Posterior vena cava (tissue), 2 donors: Measurements from ENCODE around the gene INSL3. TPM values are rescaled to one million over a fixed set of nuclear protein-coding genes. Genes with fewer than 3 reads are reported as not detected.
"Not testable (repeated sequence)": the region's sequence is repeated elsewhere in the genome, so short reads cannot be mapped to it uniquely, and the experiment has no call there.

Source experiments
- DNase-seq: peaks from one replicate; pipeline ENCODE4 v3.0.0-alpha.2; 2020; ENCODE audit warnings: low spot score
- intact Hi-C, 2 donors: fragments of 100-400 bp; cut with DNase I; formaldehyde crosslinking; loops; one replicate each; pipeline versions ENCODE4 v1.14.1 to v1.14.2; 2022 to 2023
- total RNA-seq, 2 donors: library from RNA; stranded (reverse); fragmentation: NEBNext Ultra II Directional; extraction: Animal tissue kit (Norgen Biotek cat#: 25700); gene quantifications; one replicate each; pipeline ENCODE4 v1.2.1, GENCODE V29; 2021
- donor health status: DM: yes; HTN: yes; CAD: no.
- donor health status: DM: yes; HTN: yes; CAD: no.

INSL3 gene
- total RNA-seq, 2 donors from 2014 or later = not detected

DNA sequence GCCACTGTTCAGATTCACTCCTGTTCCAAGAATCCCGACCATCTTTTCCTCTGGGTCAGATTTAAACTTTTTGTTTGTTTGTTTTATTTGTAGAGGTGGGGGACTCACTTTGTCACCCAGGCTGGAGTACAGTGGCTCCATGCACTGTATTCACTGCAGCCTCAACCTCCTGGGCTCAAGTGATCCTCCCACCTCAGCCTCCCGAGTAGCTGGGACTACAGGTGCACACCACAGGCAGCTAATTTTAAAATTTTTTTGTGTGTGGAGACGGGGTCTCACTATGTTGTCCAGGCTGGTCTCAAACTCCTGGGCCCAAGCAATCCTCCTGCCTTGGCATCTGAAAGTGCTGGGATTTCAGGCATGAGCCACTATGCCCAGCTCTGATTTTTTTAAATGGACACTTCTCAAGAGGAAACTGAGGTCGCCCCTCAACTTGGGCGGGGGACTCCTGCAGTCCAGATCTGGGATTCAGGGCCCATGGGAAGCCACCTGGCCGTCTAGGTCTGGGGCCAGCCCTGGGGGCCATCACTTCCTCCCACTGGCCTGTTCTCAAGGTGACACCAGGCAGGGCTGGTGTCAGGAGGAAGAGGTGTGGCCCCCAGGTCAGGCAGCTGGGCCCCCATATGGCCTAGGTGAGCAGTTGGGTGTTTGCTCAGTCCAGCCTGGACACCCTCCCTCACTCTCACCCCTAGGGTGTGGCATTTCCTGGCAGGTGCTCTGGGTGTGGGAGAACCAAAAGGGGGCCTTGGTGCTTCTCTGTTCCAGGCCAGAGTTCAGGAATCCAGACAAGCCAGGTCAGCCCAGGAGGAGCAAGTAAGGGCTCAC is 25.1 kb downstream of the INSL3 start:
- intact Hi-C loops = loop anchor here in 1 of 2 donors (10.0 kb wide), 1 partner anchor 59 kb away; the partner anchor contains the start of gene RPL18A
- DNase-seq = no peak

DNA sequence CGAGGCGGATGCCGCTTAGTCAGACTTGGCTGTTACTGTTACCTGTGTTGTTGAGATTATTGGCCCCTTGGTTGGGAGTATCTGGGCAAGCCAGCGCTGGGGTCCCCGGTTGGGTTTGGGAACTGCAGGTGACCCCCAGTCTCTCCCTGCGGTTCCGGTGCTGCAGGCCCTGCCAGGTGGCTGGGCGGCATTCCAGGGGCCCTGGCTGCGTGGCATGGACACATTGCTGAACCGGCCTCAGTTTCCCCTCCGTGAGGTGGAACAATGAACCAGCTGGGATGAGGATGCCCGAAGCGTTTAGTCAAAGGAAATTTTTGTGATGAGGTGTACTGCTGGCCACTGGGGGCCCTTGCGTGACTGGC is 25.8 kb downstream of the INSL3 start:
- intact Hi-C loops = loop anchor here in 1 of 2 donors (10.0 kb wide), 1 partner anchor 59 kb away; the partner anchor contains the start of gene RPL18A
- no peak for DNase-seq

DNA sequence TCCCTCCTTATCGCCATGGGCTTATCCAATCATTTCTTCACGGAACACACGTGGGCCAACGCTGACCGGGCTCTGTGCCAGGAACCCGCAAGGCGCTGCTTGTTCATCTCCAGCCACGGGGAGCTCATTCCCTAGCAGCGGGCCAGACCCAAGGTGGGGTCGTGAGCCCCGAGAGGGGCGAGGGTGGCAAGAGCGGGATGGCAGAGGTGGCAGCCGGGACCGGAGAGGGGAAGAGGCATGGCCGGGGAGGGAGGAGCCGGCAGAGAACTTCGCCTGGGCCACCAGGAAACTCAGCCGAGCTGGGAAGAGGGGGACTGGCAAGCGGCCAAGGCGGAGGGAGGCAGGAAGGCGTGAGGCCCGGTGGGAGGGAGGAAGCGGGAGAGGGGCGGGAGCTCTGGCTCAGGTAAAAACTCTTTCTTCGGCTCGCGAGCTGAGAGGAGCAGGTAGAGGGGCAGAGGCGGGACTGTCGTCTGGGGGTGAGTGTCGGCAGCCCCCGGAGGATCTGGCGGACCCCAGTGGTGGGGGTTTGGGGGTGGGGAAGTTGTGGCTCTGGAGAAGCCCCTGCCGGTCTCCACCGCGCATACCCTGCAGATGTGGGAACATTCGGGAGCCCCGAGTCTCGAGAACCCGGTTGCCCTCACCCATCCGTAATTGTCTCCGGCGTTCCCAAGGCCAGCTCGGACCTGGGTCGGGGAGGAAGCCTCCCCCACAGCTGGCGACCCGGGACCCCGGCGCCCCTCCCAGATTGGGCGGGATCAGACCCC is 26.4 kb downstream of the INSL3 start, which contains the start of gene B3GNT3:
Gene B3GNT3 (plus strand): TSS at position 408 of the 764 bp plus-strand sequence. CDS start 12,670 bp downstream, outside the sequence.
- no peak for DNase-seq
- intact Hi-C loops = loop anchor here in 1 of 2 donors (10.0 kb wide), 1 partner anchor 60 kb away; the partner anchor contains the start of gene RPL18A

DNA sequence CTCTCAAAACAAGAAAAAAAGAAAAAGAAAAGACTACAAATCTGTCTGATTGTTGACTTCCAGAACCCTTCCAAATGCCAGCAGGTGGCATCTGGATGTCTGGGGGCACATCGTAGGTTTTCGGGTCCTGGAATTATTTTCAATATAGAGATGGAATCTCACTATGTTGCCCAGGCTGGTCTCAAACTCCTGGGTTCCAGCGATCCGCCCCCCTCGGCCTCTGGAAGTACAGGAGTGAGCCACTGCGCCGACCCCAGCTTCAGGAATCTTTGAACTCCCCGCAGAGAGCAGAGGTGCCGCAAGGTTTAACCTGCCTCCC is 26.9 kb downstream of the INSL3 start:
- intact Hi-C loops = loop anchor here in 1 of 2 donors (10.0 kb wide), 1 partner anchor 60 kb away; the partner anchor contains the start of gene RPL18A
- DNase-seq = no peak

DNA sequence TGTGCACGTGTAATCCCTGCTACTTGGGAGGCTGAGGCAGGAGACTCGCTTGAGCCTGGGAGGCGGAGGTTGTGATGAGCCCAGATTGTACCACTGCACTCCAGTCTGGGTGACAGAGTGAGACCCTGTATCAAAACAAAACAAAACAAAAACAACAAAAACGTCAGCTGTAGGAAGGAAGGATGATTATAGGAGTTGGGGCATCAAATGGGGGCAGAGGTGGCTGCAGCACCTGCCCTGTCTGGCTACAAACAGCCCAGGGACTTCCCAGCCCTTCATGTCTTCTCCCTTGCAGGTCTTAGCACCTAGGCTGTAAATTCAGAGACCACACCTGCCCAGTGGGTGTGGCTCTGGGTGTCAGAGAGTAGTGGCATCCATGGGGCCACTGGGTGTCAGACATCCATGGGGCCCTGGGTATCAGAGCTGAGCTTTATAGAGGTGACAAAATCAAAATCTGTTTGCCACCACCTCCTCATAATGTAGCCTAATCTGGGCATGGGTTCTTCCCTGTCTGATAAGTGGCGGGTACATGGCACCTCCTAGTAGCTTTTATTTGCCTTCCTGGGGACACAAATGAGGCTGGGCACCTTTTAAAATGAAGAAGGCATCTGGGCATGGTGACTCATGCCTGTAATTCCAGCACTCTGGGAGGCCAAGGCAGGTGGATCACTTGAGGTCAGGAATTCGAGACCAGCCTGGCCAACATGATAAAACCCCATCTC is 31.1 kb downstream of the INSL3 start:
- intact Hi-C loops = loop anchor here in 1 of 2 donors (10.0 kb wide), 1 partner anchor 65 kb away; the partner anchor contains the start of gene RPL18A
- no peak for DNase-seq

DNA sequence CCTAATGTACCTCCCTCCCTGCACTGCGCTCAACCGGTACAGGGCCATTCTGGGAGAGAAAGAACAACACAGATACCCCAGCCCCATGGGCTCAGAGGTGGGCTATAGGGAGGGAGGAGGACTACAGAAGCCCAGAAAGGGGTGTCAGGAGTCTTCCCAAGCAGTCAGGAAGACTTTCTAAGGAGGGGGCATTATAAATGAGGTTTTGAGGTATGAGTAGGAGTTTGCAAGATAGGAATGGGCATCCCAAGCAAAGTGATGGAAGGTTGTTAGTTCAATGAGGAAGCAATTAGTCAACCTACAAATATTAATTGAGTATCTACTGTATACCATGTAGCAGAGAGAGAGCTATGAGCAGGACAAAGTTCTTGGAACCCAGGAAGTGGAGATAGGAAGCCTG is 32.7 kb downstream of the INSL3 start:
- intact Hi-C loops = no loop called here
- no peak for DNase-seq

DNA sequence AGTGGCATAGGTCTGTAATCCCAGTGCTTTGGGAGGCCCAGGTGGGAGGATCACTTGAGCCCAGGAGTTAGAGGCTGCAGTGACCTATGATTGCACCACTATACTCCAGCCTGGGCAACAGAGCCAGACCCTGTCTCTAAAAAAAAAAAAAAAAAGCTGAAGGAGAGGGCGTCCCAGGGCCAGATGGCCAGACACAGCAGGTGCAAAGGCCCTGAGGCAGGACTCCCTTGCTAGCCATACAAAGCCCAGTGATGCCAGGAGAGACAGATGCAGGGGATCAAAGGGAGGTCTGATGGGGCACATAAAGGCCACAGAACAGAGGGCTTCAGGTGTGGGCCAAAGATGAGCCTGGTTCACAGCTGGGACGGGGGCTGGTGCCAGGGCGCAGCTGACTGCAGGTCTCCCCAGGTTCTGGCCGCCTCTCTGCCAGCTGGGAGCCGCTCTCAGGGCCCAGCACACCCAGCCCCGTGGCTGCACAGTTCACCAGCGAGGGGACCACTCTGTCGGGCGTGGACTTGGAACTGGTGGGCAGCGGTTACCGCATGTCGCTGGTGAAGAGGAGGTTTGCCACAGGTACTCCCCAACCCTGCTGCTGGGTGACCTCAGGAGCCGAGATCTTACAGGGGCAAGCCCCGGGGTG is 33.9 kb downstream of the INSL3 start:
- DNase-seq = no peak

DNA sequence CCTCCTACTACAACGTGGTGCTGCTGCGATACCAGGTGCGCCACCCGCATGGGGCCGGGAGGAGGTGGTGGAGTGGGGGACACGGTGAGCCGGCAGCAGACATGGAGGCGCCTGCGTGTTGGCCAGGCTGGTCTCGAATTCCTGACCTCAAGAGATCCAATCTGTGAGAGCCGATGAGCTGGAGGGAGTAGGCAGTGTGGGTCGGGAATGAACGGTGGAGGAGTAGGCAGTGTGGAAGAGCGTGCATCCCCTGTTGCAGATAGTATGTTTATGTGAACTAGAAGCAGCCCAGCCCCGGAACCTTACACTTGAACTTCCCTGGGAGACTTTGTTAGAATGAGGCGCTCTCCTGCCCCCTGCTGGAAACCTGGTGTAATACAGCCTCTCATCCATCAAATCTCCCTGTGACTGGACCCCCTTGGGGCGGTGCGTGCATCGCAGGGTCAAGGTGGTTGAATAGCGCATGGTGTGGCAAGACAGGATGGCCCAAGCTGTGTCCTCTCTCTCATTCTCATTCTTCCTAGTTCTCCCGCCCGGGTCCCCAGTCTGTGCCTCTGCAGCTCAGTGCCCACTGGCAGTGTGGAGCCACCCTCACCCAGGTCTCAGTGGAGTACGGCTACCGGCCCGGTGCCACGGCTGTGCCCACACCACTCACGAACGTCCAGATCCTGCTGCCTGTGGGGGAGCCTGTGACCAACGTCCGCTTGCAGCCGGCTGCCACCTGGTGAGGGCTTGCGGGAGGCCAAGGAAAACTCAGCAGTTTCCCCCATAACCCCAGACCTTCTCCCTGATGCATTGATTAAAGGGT is 36.9 kb downstream of the INSL3 start:
- DNase-seq = peak; percentile 88

More for the DNA sequence above, 33.9 kb downstream of the INSL3 start:
- intact Hi-C loops = no loop called here

DNA sequence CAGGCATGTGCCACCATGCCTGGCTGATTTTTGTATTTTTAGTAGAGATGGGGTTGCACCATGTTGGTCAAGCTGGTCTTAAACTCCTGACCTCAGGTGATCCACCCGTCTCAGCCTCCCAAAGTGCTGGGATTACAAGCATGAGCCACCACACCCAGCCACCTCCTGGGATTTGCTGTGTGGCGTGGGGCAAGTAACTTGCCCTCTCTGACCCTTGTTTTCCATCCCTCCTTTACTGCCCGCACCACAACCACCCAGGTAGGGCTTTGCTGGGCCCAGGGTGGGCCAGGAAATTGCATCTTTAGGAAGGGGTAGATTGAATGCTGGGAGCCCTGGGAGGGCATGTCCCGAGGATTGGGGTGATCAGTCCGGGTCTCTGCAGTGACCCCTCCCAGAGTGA is 37.6 kb downstream of the INSL3 start:
- DNase-seq, intact Hi-C loops: not testable (repeated sequence)

More for the DNA sequence above, 36.9 kb downstream of the INSL3 start:
- intact Hi-C loops = no loop called here

DNA sequence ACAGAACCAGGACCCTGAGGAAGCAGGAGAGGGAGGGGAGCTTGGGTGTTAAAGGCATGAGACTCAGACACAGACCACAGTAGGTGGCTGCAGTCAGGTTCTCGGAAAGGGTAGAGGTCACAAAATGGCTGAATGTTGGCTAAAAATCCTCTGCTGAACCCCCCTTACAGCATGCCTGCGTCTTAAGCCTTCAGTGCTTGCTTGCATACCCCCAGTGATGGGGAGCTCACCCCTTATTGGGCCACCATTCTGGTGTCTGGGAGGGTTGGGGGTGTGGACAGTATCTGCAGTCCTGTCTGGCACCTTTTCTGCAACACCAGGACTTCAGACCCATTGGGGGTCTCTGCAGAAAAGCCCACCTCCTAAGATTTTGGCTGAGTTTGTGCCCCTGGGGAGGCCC is 40.5 kb downstream of the INSL3 start:
- intact Hi-C loops = no loop called here
- DNase-seq = no peak

DNA sequence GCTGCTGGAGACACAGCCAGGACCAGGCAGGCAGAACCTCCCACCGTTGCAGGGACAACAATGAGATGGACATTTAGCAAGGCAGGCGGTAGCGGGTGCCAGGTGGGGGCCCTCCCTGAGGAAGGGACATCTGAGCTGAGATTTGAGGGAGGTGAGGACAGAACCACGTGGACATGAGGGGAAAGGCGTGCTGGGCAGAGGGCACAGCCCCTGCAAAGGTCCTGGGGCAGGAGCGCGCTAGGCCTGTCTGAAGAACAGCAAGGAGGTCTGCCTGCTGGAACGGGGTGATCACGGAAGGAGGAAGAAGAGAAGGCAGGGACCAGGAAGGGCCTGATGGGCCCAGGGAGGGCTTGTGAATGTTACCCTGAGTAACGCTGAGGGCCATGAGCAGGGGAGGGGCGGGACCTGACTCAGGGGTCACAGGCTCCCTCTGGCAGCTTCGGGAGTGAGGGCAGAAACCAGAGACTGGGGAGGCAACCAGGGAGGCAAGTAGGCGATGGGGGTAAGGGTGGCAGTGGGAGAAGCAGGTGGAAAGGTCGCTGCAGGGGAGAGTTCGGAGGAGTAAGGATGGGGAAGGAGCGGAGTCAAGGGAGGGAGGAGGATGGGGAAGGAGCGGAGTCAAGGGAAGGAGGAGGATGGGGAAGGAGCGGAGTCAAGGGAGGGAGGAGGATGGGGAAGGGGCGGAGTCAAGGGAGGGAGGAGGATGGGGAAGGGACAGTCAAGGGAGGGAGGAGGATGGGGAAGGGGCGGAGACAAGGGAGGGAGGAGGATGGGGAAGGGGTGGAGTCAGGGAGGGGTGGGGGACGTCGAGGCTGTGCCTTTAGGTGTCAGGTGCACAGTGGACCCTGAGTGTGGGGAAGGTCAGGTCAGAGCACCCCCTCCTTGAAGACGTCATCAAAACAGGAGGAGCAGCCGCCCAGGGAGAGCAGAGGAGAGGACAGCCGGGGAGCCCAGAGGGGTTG is 42.1 kb downstream of the INSL3 start:
- no peak for DNase-seq
- intact Hi-C loops = no loop called here

DNA sequence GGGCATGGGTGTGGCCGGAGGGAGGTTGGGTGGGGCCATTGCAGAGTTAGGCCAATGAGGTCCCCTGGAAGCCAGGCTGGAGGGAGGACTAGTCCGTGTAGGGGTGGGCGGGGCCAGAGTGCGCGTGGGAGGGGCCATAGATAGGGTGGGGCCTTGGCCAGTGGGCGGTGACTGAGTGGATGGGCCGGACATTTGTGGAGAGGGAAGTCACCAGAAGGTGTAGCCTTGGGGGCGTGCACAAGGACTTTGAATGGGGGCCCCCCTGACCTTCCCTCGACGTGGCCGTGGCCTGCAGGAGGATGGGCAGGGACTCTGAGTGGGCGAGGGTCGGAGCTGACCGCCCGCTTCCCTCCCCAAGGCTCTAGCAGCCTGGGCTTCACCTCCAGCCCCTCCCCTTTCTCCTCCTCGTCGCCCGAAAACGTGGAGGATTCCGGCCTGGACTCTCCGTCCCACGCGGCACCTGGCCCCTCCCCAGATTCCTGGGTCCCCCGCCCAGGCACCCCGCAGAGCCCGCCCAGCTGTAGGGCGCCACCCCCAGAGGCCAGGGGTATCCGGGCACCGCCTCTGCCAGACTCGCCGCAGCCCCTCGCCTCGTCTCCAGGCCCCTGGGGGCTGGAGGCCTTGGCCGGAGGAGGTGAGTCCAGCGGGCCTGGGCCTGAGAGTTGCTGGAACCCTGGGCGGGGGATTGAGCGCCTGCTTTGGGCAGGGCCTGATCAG is 42.9 kb downstream of the INSL3 start:
- intact Hi-C loops = no loop called here
- DNase-seq = peak; percentile 90

DNA sequence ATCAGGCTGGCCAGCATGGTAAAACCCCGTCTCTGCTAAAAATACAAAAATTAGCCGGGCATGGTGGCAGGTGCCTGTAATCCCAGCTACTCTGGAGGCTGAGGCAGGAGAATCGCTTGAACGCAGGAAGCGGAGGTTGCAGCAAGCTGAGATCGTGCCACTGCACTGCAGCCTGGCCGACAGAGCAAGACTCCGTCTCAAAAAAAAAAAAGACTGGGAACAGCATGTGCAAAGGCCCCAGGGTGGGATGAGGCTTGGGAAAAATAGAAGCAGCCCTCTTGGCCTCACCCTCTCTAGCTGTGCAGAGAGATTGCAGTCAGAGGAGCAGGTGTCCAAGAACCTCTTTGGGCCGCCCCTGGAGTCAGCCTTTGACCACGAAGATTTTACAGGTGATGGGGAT is 43.5 kb downstream of the INSL3 start:
- DNase-seq, intact Hi-C loops: not testable (repeated sequence)

DNA sequence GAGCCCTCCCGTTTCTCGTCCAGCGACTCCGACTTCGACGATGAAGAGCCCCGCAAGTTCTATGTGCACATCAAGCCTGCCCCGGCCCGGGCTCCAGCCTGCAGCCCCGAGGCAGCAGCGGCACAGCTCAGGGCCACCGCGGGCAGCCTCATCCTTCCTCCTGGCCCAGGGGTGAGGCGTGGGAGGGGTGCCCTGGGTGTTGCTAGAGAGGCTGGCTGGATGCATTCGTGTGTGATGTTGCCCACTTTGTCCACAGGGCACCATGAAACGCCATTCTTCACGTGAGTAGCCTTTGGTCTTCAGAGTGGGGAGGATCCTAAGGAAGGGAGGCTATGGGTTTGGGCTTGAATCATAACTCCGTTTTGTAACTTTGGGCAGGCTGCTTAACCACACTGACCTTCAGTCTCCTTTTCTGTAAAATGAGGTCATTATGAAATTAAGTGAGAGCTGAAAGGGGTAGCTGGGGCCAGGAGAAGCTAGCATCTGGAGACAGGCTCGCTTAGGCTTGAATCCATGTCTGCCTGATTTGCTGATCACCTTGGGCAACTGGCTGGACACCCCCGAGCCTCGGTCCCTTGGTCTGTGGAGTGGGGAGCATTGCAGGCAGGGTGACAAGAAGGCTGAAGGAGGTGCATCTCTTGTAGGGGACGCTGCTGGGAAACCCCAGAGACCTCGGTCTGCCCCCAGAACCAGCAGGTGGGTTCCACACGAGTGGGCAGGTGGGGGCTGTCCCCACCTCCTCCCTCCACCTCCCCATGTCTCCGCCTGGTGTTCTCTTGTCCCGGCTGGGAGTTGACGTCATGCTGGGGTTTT is 45.1 kb downstream of the INSL3 start:
- no peak for DNase-seq
- intact Hi-C loops = no loop called here

DNA sequence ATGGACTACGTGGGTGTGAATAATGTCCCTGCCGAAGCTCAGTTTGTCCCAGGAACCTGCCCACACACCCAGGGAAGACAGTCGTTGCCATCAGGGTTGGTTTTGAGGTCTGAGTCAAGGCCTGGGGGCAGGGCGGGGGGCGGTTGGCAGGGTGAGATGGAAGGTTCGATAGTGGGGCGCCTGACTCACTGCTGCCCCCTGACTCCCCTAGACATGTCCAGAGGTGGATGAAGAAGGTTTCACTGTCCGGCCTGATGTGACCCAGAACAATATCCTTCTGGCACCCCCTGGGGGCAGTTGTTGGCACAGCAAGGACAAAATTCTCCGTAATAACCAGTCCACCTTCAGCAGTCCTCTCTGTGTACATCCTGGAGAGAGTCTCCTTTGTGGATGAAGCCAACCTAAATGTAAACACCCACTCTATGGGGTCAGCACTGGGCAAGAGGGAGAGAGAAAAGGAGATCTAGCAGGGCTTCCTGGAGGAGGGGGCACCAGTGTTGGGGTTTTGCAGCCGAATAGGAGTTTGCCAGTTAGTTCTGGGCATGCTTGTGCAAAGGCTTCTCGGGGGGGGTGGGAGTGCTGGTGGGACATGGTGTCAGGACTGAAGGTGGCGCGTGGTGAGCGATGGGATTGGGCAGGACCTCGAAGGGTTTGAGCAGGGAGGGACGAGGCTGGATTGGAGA is 45.9 kb downstream of the INSL3 start:
- intact Hi-C loops = no loop called here
- no peak for DNase-seq
